NOMO-1 (cell line): ENCODE results near the gene STARD3NL.
"Not testable (repeated sequence)": the region's sequence is repeated elsewhere in the genome, so short reads cannot be mapped to it uniquely, and the experiment has no call there.

Source experiments
- DNase-seq, 2 experiments: peaks; one replicate each; lab custom pipeline; 2025; ENCODE audit not compliant: unreplicated experiment in 2 of 2; lab: John Stamatoyannopoulos, UW

STARD3NL gene

DNA sequence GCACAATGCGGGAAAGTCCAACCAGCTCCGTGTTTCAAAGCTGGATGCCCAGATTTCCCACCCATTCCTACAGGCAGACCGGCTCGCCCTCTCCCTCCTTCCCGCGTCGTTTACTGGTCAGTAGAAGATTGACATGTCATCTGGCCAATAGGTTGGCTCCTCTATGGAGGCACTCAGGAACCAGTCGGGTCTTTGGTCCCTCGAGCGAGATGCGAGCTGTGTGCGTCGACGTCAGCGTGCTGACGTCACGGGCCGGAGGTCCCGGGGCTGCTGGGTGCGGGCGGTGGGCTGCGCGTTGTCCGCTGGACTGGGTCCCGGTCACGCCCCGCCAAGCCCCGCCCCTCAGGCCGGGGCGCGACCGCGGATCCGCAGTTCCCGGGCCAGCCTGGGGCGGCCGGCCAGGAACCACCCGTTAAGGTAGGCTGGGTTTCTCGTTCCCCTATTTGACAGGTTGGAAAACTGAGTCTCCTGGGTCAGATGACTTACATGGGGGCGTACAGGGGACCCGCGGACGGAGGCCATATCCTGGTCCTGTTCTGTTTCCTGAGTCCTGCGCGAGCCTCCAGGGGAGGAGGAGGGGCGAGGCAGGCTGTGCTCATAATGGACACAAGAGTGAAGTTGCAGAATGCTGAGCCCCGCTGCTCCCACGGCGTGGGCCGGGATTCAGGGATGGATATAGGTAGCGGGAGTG is at the start of gene STARD3NL:
TSS of gene STARD3NL (plus strand) at position 242 of the 691 bp plus-strand sequence. CDS start 29,260 bp downstream, outside the sequence.
- DNase-seq, result peak; percentile 94 to 97

GRCh38 chr7:38129162-38129561 is 48.9 kb upstream of the STARD3NL start:
- DNase-seq, result no peak

- DNase-seq, result no peak
These were observed 48.5 kb upstream of the STARD3NL start for GRCh38 chr7:38129579-38129978.

GRCh38 chr7:38138171-38138570 is 39.9 kb upstream of the STARD3NL start:
- no peak for DNase-seq

DNA sequence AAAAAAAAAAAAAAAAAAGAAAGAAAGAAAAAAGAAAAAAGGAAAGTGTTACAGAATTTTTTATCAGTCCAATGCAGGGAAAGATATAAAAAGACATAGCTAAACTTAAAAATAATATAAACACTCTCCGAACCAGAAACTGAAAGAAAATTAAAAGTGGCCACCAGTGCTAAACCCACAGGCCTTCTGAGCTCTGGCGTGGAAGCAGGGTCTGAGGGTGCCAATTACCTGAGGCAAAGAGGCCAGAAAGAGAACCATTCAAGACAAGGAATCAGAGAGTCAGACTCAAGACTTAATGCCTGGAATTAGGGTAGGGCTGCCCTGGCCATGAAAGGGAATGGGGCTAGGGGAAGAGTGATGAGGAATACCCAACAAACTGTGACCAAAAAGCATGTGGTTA is 36.9 kb upstream of the STARD3NL start:
- no peak for DNase-seq

DNA sequence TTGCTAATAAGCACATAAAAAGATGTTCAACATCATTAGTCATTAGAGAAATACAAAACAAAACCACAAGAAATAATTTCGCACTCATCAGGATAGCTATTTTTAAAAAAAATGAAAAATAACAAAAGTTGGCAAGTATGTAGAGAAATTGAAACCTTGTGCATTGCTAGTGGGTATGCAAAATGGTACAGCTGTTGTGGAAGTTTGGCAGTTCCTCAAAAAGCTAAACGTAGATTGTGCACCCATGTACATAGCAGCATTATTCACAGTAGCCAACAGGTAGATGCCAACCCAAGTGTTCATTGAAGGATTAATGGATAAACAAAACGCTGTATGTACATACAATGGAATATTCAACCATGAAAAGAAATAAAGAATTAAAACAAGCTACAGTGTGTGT is 35.3 kb upstream of the STARD3NL start:
- DNase-seq, result no peak

GRCh38 chr7:38147005-38147404 is 31.0 kb upstream of the STARD3NL start:
- no peak for DNase-seq

DNA sequence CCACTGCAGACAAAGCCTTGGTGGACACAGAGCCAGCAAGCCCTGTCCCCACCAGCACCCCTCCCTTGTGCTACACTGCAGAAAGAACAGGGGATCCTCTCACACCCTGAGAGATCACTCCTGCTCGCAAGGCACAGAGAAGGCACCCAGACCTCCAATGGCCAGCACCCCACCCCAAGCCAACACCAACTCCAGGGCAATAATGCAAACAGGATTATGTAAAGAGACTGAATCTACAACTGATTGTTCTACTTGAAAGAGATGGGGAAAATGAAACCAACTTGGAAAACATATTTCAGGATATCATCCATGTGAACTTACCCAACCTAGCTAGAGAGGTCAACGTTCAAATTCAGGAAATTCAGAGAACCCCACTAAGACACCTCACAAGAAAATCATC is 26.5 kb upstream of the STARD3NL start:
- no peak for DNase-seq

- no peak for DNase-seq
These were observed 24.5 kb upstream of the STARD3NL start for GRCh38 chr7:38153515-38153914.

DNA sequence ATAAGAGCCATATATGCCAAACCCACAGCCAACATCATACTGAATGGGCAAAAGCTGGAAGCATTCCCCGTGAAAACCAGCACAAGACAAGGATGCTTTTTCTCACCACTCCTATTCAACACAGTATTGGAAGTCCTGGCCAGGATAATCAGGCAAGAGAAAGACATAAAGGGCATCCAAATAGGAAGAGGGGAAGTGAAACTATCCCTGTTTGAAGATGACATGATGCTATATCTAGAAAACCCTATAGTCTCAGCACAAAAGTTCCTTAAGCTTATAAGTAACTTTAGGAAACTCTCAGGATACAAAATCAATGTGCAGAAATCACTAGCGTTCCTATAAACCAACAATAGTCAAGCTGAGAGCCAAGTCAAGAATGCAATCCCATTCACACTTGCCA is 23.8 kb upstream of the STARD3NL start:
- no peak for DNase-seq

- DNase-seq, result no peak
These were observed 18.0 kb upstream of the STARD3NL start for GRCh38 chr7:38160003-38160571.

DNA sequence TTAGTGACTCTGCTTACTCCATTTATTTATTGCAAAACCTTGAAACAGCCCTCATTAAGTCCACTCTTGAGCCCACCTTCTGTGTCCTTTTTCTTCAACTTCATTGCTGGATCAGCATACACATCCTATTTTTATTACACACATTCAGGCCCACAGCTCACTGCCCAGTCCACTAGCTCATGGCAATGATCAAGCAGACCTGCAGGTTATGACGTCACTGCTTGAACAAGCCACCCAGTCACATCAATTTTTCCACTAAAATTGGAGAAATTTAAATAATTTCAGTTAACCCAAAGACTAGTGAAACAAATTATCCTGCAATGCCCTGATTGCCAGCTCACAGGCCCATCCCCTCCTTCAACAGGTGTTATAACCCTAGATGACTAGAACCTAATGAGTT is 16.0 kb upstream of the STARD3NL start:
- no peak for DNase-seq

- no peak for DNase-seq
These were observed 14.4 kb upstream of the STARD3NL start for GRCh38 chr7:38163671-38164070.

DNA sequence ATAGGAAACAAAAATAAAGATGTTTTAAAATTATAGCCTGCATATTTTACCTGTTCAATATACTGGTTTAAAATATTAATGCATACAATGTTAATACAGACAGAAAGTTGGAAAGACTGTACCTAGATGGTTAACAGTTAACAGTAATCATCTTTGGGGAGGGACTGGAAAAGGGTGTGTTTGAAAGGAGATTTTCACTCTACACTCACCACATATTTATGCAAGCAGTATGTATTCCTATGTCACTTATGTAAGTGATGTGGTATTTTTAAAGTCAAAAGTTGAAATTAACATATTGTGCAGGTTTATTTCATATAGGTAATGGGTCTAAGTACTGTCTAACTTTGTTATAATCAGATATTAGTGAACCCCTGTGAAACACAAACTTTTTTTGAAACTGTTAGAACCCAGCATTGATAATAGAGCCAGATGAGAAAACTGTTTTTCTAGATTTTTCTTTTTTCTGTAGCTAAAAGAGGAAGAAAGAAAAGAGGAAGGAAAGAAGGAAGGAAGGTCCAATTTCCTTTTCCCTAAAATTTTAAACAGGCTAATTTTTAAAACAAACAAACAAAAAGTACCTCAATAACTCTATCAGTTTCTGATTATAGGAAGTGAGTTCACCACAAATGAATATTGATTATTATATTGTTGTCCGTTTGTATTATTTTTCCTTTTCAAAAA is 9.0 kb upstream of the STARD3NL start:
- DNase-seq, result peak in 1 of 2 experiments; percentile 43

DNA sequence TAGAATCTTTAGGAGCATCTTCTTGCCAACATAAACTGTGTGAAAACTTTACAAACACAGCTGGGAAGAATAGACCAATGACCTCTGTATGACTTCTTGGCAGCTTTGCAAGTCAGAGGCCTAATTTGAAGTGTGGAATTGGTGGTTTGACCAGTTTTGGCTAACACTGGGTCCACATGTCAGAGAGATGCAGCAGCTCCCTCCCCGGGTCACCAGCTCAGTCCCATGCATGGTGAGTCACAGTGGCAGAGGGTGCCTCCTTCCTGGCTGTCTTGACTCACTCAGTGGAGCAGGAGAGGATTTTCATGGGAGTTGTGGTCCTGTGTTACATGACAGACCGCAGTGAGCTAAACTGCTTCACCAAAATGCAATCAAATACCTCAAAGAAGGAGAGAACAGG is 8.2 kb upstream of the STARD3NL start:
- no peak for DNase-seq

DNA sequence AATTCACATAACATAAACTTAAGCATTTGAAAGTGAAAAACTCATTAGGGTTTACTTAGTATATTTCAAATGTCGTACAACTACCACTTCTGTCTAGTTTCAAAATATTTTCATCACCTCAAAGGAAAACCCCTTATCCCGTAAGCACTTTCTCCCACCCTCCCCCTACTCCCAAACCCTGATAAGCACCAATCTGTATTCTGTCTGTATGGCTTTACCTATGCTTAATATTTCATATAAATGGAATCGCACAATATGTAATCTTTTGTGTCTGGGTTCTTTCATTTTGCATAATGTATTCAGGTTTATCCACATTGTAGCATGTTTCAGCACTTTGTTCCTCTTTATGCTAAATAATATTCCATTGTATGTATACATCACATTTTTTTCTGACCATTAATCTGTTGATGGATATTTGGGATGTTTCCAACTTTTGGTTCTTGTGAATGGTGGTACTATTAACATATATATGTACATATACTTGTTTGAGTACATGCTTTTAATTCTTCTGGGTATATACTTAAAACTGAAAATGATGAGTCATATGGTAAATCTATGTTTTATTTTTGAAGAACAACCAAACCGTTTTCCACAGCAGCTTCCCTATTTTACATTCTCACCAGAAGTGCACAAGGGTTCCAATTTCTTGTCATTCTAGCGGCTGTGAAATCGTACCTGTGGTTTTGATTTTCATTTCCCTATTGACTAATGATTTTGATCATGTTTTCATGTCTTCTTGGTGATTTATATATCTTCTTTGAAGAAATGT is 6.2 kb upstream of the STARD3NL start:
- DNase-seq, result peak; percentile 36 to 85

- not testable (repeated sequence) for DNase-seq
These were observed 2.5 kb upstream of the STARD3NL start for GRCh38 chr7:38175547-38175946.

DNA sequence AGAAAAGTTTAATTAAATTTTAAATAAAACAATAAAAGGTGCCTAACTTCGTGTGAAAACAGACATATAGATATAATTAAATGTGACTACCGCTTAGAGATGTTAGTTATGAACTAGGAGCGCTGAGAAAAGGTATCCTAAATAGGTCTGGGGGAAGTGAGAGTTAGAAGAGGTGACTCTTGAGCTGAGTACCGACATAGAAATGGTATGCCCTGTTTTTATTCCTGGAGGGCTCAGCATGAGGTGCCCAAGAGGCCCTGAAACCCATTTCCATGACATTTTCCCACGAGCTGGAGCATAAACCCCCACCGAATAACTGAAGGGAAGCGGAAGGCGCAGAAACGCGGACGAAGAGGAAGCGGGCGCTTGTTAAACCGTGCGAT is 433 bp upstream of the STARD3NL start:
- no peak for DNase-seq

DNA sequence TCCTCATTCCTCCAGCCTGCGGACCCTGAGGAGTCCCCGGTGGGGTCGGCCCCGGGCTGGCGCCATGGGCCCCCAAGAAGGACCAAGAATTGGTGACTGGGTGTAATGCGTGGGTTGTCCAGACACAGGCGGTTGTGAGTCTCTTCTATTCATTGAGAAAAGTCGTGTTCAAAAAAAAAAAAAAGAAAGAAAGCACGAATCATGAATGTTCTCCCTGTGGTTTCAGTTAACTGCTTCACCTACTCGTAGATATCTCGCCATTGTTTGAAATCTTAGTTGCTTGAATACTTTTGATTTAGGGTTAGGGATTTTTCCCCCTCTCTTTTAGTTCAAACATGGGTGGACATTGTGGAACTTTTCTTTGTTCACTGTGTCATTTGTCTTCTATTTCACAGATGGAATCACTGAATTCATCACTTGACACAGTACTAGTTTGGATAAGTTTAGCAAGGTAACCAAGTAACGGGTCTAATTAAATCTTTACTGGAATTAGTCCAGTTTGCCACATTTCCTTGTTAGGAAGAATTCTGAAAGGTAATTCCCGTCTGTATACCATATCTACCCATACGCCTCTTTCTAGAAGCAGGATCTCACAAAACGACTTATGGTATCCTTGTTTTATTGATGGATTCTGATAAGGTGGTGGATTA is 775 bp downstream of the STARD3NL start:
- peak; percentile 12 to 23 for DNase-seq

GRCh38 chr7:38179776-38180226 is 1.8 kb downstream of the STARD3NL start:
- no peak for DNase-seq

DNA sequence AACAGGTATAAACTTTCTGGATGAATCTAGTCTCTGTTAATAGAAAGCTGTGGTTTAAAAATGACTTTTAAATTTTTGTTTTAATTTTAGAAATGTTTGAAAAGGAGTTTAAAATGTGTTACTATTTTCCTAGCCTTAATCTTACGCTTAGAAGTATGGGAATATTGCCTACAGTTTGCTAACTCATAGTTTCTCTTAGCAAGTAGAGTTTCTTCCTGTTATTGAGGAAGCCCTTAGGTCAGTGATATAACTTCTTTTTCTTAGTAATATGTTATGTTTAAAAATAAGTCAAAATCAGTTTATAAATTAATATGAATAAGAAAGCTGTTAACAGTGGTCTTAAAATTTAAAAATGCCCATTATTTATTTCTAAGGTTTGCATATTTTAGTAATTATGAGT is 3.1 kb downstream of the STARD3NL start:
- peak in 1 of 2 experiments; percentile 4 for DNase-seq
